Activated T-cell treated with anti-CD3 and anti-CD28 coated beads, Interleukin-2, amount 50 U/mL, for 72 hours (primary cell): ENCODE results near the gene SRPRA. TPM values are rescaled to one million over a fixed set of nuclear protein-coding genes. Genes with fewer than 3 reads are reported as not detected.
A peak's percentile ranks its signal among the peaks of the same experiment; 100 is the strongest.

Experiments used
- ATAC-seq, 2 donors: fragments of 150-1000 bp; cut with Tn5 transposase; replicated peaks in 1 of 2; 2 replicates each; pipeline ENCODE4 v1.10.0; 2021; ENCODE audit warnings: moderate library complexity in 2 of 2, mild to moderate bottlenecking in 1 of 2
- DNase-seq, 2 donors: peaks; one replicate each; pipeline ENCODE4 v3.0.0; 2021 to 2022; ENCODE audit warnings: mixed read lengths in 1 of 2
- H3K27ac Mint-ChIP-seq: one replicate; pipeline ENCODE4 v1.8.0; 2022; ENCODE audit warnings: mild to moderate bottlenecking, moderate library complexity, mixed read lengths
- H3K27me3 Mint-ChIP-seq: one replicate; pipeline ENCODE4 v1.8.0; 2022; ENCODE audit warnings: low read depth, mixed read lengths
- H3K36me3 Mint-ChIP-seq, 2 donors: one replicate each; pipeline ENCODE4 v1.8.0; 2022; ENCODE audit warnings: mixed read lengths in 2 of 2, mild to moderate bottlenecking in 1 of 2; ENCODE audit not compliant: insufficient read depth in 2 of 2
- H3K4me1 Mint-ChIP-seq: one replicate; pipeline ENCODE4 v1.8.0; 2022; ENCODE audit warnings: low read depth, mixed read lengths
- H3K4me3 Mint-ChIP-seq, 2 donors: one replicate each; pipeline ENCODE4 v1.8.0; 2022; ENCODE audit warnings: mild to moderate bottlenecking in 2 of 2, mixed read lengths in 2 of 2, moderate library complexity in 2 of 2
- H3K9me3 Mint-ChIP-seq, 2 donors: one replicate each; pipeline ENCODE4 v1.8.0; 2022; ENCODE audit warnings: mixed read lengths in 2 of 2
- total RNA-seq, 2 donors: library from RNA; stranded (reverse); gene quantifications; one replicate each; pipeline ENCODE4 v1.2.3, GENCODE V29; 2022

Gene SRPRA
- total RNA-seq, 2 donors from 2014 or later = 118 to 136 TPM

DNA sequence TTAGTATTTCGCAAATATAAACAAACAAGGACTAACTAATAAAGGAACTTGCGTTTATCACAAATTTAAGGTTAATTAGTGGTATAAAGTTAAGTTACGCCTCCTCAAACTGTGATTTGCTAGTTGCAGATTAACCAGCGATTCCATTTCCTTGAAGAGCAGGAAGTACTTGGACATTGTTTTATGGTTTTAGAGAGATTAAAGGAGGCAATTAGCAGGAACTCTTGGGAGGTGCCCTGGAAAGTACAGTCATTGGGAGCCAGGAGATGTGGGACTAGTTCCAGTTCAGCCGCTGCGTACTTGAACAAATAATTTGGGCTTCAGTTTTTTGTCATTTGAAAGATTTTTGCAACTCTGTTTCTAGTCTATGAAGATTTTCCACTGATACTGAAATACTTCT lies 53.9 kb downstream of the SRPRA start:
- Mint-ChIP-seq H3K4me3 (no peak overlapping the region), H3K27ac (peak overlapping the region; percentile 17), H3K9me3 (no peaks in the 10 kb centered on the region), H3K4me1 (peaks cover 63% of the 10 kb centered on the region), H3K36me3 (peaks cover 0 to 4% of the 10 kb centered on the region in 2 donors), H3K27me3 (no peaks in the 10 kb centered on the region)
- ATAC-seq (no peak), DNase-seq (no peak)

DNA sequence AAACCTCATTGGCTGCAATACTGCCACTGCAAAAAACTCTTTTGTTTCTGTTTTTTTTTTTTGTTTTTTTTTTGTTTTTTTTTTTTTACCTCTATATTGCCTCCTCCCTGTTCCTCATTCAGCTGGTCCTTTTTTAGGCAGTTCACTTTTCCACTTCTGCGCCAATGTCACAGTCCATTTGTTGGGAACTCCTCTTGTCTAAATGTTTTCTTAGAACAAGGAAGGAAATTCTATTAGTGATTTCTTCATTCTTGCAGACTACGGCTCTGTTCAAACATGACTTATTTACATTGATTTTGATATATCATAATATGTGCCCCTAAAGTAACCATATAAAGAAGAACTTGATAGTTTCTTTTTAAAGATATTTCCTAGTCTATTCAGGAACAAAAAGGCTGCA lies 54.3 kb downstream of the SRPRA start:
- peak overlapping the region; percentile 17 for H3K27ac Mint-ChIP-seq
- no peak overlapping the region for H3K4me3 Mint-ChIP-seq
- peaks cover 0 to 6% of the 10 kb centered on the region in 2 donors for H3K36me3 Mint-ChIP-seq
- ATAC-seq = no peak
- H3K9me3 Mint-ChIP-seq = no peaks in the 10 kb centered on the region
- no peak for DNase-seq
- no peaks in the 10 kb centered on the region for H3K27me3 Mint-ChIP-seq
- peaks cover 64% of the 10 kb centered on the region for H3K4me1 Mint-ChIP-seq

Other genes starting within 250 kb of the SRPRA start
- gene CDON, start 206.0 kb downstream of the SRPRA start, total RNA-seq = 1 to 10 TPM; 1.3 to 1.9 TPM
- gene RPUSD4, start 57.2 kb downstream of the SRPRA start, total RNA-seq = 10 to 100 TPM; 38.7 to 41.4 TPM
- 10 to 100 TPM; 11.1 to 13.2 TPM for gene FAM118B, start 57.1 kb downstream of the SRPRA start, total RNA-seq
- gene FOXRED1, start 259 bp upstream of the SRPRA start, total RNA-seq = 10 to 100 TPM; 35.0 to 51.9 TPM
- 10 to 100 TPM; 14.0 to 15.2 TPM for gene TIRAP, start 14.2 kb upstream of the SRPRA start, total RNA-seq
- 10 to 100 TPM; 33.9 to 37.7 TPM for gene DCPS, start 35.2 kb upstream of the SRPRA start, total RNA-seq
- 10 to 100 TPM; 10.9 to 12.1 TPM for gene ST3GAL4, start 86.8 kb upstream of the SRPRA start, total RNA-seq